K562 (cell line): Measurements from ENCODE around the gene TMC6. TPM values are rescaled to one million over a fixed set of nuclear protein-coding genes. Genes with fewer than 3 reads are reported as not detected.

ENCODE experiments used
- ARID1B ChIP-seq: fragments of 450-650 bp; IDR thresholded peaks from 2 replicates; pipeline ENCODE4 v1.6.1; 2016; ENCODE audit warnings: antibody characterized with exemption, mild to moderate bottlenecking, inconsistent platforms
- E2F3 ChIP-seq: fragments of 250-450 bp; sonication (Bioruptor Pico); IDR thresholded peaks from 2 replicates; pipeline ENCODE4 v1.4.0; 2020; ENCODE audit warnings: mild to moderate bottlenecking
- HDGF ChIP-seq: fragments of 450-650 bp; IDR thresholded peaks from 2 replicates; pipeline ENCODE4 v1.6.1; 2016
- POLR3G ChIP-seq: IDR thresholded peaks from 2 replicates; pipeline ENCODE4 v1.6.1; 2011; ENCODE audit not compliant: insufficient read length, insufficient replicate concordance; ENCODE audit errors: extremely low read depth
- RBM25 ChIP-seq: fragments of 200-400 bp; formaldehyde crosslinking; IDR thresholded peaks from 2 replicates; pipeline ENCODE4 v1.6.1; 2018; ENCODE audit warnings: low read length, low read depth, moderate library complexity; ENCODE audit not compliant: severe bottlenecking
- ZFP30 ChIP-seq: fragments of 250-450 bp; sonication (Bioruptor Pico); IDR thresholded peaks from 2 replicates; pipeline ENCODE4 v1.8.0; 2022; ENCODE audit warnings: moderate library complexity, mild to moderate bottlenecking, inconsistent platforms, borderline replicate concordance
- ZNF507 ChIP-seq: conservative IDR thresholded peaks from 2 replicates; pipeline ENCODE4 v1.6.1; 2017; ENCODE audit warnings: missing genetic modification characterization, missing compliant biosample characterization
- ZNF707 ChIP-seq: fragments of 250-450 bp; sonication (Bioruptor Pico); conservative IDR thresholded peaks from 2 replicates; pipeline ENCODE4 v1.8.0; 2022; ENCODE audit warnings: inconsistent platforms, mild to moderate bottlenecking, moderate library complexity
- polyA plus RNA-seq, 8 experiments: library from polyadenylated mRNA; depleted of rRNA in 4 of 8; stranded (reverse) in 5 of 8; unstranded in 3 of 8; fragments of >200 nt; fragmentation: Nextera tagmentation in 2 of 8; fragmentation: Illumina TruSeq in 1 of 8; extraction: Ambion mirVana in 2 of 8; extraction: Trizol in 1 of 8; gene quantifications; 2 replicates each; pipeline versions ENCODE4 v1.2.1 to v1.2.3, GENCODE V29; 2011 to 2014; ENCODE audit warnings: inconsistent platforms in 1 of 8, missing spikeins in 1 of 8
- total RNA-seq, 7 experiments: library from RNA; depleted of rRNA in 6 of 7; stranded (reverse); fragments of >200 nt in 6 of 7; fragmentation: Illumina TruSeq in 2 of 7; extraction: Trizol in 2 of 7; gene quantifications; 2 replicates each; pipeline versions ENCODE4 v1.2.1 to v1.2.3, GENCODE V29; 2011 to 2021; ENCODE audit warnings: low replicate concordance in 1 of 7
- TF ChIP-seq, protein P1 (sequence below): IDR thresholded peaks from 2 replicates; pipeline ENCODE4 v1.6.1; 2011; ENCODE audit warnings: borderline replicate concordance, low read depth, mild to moderate bottlenecking, moderate library complexity, low read length; ENCODE audit not compliant: insufficient read depth, poor library complexity, severe bottlenecking
- TF ChIP-seq, protein P2 (sequence below): fragments of 450-650 bp; formaldehyde crosslinking; IDR thresholded peaks from 2 replicates; pipeline ENCODE4 v1.4.0; 2020; ENCODE audit warnings: mild to moderate bottlenecking, moderate library complexity
- TF ChIP-seq, protein P3 (sequence below): fragments of 450-650 bp; IDR thresholded peaks from 2 replicates; pipeline ENCODE4 v1.6.1; 2016; ENCODE audit warnings: low read depth, mild to moderate bottlenecking, moderate library complexity
- TF ChIP-seq, protein P4 (sequence below): sonication (generic); formaldehyde crosslinking; IDR thresholded peaks from 2 replicates; pipeline ENCODE4 v1.8.0; 2023; ENCODE audit warnings: mild to moderate bottlenecking, missing genetic modification reagents
- TF ChIP-seq, protein P5 (sequence below): fragments of 250-450 bp; sonication (Bioruptor Pico); IDR thresholded peaks from 2 replicates; pipeline ENCODE4 v1.5.0; 2022; ENCODE audit warnings: mild to moderate bottlenecking
- TF ChIP-seq, protein P6 (sequence below): fragments of 450-650 bp; formaldehyde crosslinking; IDR thresholded peaks from 2 replicates; pipeline ENCODE4 v1.4.0; 2020; ENCODE audit warnings: mild to moderate bottlenecking

Gene TMC6
- total and polyA plus RNA-seq, 9 of the 15 experiments (the other 6 are each of a cell fraction or from before 2014, with no cell fraction given): 4.1 to 351 (median 66.9) TPM

DNA sequence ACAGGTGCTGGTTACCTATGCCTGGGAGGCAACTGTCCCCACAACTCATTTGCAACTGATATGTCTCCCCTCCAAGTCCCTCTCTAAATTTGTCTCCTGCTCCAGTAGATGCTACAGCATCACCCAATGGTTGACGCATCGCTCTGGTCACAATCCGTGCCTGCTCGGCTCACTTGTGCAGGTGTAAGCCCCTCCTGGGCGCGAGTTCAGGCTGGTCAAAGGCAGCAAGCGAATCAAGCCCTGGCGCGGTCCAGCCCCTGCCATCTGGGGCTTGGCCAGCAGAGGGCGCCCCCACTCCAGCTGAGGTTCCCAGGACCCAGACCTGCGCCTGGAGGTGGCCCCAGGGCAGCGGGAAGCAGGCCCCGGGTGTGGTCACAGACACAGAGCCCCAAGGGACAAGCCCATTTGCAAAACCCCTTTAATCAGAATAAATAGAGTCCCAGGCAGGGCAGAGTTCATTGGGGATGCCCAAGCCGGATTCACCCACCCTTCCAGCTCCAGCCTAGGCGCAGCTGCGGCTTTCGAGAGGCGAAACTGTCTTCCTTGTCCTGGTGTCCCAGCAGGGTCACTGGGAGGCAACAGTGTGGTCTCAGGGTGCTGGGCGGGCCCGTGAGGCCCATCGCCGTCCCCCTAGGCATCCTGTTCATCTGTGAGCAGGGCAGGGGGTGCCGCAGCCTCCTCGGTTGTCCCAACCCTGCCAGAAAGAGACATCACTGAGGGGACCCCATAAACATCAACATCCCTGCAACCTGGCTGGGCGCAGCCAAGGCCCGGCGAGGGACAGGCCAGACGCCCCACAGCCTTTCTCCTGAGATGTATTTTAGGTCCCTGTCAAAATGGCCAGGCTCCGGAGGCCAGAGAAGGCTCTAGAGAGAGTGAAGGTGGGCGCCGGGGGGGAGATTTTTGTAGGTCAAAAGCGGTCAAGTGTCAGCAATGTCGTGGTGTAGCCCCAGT, 15.8 kb downstream of the TMC6 start (continued):
- TF ChIP-seq, protein P1, sequence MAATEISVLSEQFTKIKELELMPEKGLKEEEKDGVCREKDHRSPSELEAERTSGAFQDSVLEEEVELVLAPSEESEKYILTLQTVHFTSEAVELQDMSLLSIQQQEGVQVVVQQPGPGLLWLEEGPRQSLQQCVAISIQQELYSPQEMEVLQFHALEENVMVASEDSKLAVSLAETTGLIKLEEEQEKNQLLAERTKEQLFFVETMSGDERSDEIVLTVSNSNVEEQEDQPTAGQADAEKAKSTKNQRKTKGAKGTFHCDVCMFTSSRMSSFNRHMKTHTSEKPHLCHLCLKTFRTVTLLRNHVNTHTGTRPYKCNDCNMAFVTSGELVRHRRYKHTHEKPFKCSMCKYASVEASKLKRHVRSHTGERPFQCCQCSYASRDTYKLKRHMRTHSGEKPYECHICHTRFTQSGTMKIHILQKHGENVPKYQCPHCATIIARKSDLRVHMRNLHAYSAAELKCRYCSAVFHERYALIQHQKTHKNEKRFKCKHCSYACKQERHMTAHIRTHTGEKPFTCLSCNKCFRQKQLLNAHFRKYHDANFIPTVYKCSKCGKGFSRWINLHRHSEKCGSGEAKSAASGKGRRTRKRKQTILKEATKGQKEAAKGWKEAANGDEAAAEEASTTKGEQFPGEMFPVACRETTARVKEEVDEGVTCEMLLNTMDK: peak; percentile 78
- TF ChIP-seq ZFP30 (CRISPR knock-in tag) (no peak), HDGF (peak; percentile 93; the same call in 1 of the 2 replicates), ZNF507 (tag) (no peak), ARID1B (no peak), POLR3G (no peak), ZNF707 (CRISPR knock-in tag) (no peak), RBM25 (no peak), E2F3 (no peak)
- TF ChIP-seq, protein P2, sequence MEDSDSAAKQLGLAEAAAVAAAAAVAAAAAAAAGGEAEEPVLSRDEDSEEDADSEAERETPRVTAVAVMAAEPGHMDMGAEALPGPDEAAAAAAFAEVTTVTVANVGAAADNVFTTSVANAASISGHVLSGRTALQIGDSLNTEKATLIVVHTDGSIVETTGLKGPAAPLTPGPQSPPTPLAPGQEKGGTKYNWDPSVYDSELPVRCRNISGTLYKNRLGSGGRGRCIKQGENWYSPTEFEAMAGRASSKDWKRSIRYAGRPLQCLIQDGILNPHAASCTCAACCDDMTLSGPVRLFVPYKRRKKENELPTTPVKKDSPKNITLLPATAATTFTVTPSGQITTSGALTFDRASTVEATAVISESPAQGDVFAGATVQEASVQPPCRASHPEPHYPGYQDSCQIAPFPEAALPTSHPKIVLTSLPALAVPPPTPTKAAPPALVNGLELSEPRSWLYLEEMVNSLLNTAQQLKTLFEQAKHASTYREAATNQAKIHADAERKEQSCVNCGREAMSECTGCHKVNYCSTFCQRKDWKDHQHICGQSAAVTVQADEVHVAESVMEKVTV: peak; percentile 93
- TF ChIP-seq, protein P3, sequence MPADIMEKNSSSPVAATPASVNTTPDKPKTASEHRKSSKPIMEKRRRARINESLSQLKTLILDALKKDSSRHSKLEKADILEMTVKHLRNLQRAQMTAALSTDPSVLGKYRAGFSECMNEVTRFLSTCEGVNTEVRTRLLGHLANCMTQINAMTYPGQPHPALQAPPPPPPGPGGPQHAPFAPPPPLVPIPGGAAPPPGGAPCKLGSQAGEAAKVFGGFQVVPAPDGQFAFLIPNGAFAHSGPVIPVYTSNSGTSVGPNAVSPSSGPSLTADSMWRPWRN: no peak
- TF ChIP-seq, protein P4, sequence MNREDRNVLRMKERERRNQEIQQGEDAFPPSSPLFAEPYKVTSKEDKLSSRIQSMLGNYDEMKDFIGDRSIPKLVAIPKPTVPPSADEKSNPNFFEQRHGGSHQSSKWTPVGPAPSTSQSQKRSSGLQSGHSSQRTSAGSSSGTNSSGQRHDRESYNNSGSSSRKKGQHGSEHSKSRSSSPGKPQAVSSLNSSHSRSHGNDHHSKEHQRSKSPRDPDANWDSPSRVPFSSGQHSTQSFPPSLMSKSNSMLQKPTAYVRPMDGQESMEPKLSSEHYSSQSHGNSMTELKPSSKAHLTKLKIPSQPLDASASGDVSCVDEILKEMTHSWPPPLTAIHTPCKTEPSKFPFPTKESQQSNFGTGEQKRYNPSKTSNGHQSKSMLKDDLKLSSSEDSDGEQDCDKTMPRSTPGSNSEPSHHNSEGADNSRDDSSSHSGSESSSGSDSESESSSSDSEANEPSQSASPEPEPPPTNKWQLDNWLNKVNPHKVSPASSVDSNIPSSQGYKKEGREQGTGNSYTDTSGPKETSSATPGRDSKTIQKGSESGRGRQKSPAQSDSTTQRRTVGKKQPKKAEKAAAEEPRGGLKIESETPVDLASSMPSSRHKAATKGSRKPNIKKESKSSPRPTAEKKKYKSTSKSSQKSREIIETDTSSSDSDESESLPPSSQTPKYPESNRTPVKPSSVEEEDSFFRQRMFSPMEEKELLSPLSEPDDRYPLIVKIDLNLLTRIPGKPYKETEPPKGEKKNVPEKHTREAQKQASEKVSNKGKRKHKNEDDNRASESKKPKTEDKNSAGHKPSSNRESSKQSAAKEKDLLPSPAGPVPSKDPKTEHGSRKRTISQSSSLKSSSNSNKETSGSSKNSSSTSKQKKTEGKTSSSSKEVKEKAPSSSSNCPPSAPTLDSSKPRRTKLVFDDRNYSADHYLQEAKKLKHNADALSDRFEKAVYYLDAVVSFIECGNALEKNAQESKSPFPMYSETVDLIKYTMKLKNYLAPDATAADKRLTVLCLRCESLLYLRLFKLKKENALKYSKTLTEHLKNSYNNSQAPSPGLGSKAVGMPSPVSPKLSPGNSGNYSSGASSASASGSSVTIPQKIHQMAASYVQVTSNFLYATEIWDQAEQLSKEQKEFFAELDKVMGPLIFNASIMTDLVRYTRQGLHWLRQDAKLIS (CRISPR knock-in tag): no peak
- TF ChIP-seq, protein P5, sequence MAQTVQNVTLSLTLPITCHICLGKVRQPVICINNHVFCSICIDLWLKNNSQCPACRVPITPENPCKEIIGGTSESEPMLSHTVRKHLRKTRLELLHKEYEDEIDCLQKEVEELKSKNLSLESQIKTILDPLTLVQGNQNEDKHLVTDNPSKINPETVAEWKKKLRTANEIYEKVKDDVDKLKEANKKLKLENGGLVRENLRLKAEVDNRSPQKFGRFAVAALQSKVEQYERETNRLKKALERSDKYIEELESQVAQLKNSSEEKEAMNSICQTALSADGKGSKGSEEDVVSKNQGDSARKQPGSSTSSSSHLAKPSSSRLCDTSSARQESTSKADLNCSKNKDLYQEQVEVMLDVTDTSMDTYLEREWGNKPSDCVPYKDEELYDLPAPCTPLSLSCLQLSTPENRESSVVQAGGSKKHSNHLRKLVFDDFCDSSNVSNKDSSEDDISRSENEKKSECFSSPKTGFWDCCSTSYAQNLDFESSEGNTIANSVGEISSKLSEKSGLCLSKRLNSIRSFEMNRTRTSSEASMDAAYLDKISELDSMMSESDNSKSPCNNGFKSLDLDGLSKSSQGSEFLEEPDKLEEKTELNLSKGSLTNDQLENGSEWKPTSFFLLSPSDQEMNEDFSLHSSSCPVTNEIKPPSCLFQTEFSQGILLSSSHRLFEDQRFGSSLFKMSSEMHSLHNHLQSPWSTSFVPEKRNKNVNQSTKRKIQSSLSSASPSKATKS (CRISPR knock-in tag): no peak
- TF ChIP-seq, protein P6, sequence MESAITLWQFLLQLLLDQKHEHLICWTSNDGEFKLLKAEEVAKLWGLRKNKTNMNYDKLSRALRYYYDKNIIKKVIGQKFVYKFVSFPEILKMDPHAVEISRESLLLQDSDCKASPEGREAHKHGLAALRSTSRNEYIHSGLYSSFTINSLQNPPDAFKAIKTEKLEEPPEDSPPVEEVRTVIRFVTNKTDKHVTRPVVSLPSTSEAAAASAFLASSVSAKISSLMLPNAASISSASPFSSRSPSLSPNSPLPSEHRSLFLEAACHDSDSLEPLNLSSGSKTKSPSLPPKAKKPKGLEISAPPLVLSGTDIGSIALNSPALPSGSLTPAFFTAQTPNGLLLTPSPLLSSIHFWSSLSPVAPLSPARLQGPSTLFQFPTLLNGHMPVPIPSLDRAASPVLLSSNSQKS (CRISPR knock-in tag): no peak
